K562 (cell line): Measurements from ENCODE around the gene GOLGA8N.

Source experiments
- BRF1 ChIP-seq: IDR thresholded peaks from 3 replicates; pipeline ENCODE4 v1.6.1; 2011; ENCODE audit warnings: borderline replicate concordance, mild to moderate bottlenecking; ENCODE audit not compliant: insufficient read length; ENCODE audit errors: extremely low read depth
- FOXJ3 ChIP-seq: sonication (generic); formaldehyde crosslinking; IDR thresholded peaks from 2 replicates; pipeline ENCODE4 v1.4.0; 2020; ENCODE audit warnings: mild to moderate bottlenecking, missing genetic modification reagents
- GABPA ChIP-seq: fragments of 200-800 bp; sonication (Bioruptor generic); conservative IDR thresholded peaks from 2 replicates; pipeline ENCODE4 v1.6.1; 2016; ENCODE audit warnings: low read depth, missing genetic modification characterization, missing compliant biosample characterization
- MAZ ChIP-seq, 2 experiments: fragments of 450-650 bp in 1 of 2; sonication (generic) in 1 of 2; formaldehyde crosslinking; IDR thresholded peaks in 1 of 2; conservative IDR thresholded peaks in 1 of 2; 2 replicates each; pipeline versions ENCODE4 v1.4.0 to v1.5.0; 2020; ENCODE audit warnings: mild to moderate bottlenecking in 1 of 2, missing genetic modification reagents in 1 of 2
- MCM7 ChIP-seq, 2 experiments: fragments of 450-650 bp; IDR thresholded peaks; 2 replicates each; pipeline ENCODE4 v1.6.1; 2016 to 2018
- MNT ChIP-seq, 2 experiments: fragments of 450-650 bp; conservative IDR thresholded peaks; 2 replicates each; pipeline ENCODE4 v1.6.1; 2017; ENCODE audit warnings: mild to moderate bottlenecking in 2 of 2, moderate library complexity in 2 of 2
- NRF1 ChIP-seq, 2 experiments: fragments of 450-650 bp; IDR thresholded peaks in 1 of 2; conservative IDR thresholded peaks in 1 of 2; 2 replicates each; pipeline ENCODE4 v1.6.1; 2014; ENCODE audit warnings: mild to moderate bottlenecking in 2 of 2
- PPARD ChIP-seq: fragments of 250-450 bp; sonication (Bioruptor Pico); IDR thresholded peaks from 2 replicates; pipeline ENCODE4 v1.8.0; 2022; ENCODE audit warnings: inconsistent platforms, mild to moderate bottlenecking, moderate library complexity
- SMARCC2 ChIP-seq: fragments of 450-650 bp; IDR thresholded peaks from 2 replicates; pipeline ENCODE4 v1.6.1; 2017; ENCODE audit warnings: antibody characterized with exemption, moderate library complexity, mild to moderate bottlenecking, low read depth
- STAT5A ChIP-seq: IDR thresholded peaks from 2 replicates; pipeline ENCODE4 v1.6.1; 2012; ENCODE audit warnings: low read length, inconsistent platforms, borderline replicate concordance
- TARDBP ChIP-seq: fragments of 450-650 bp; IDR thresholded peaks from 2 replicates; pipeline ENCODE4 v1.6.1; 2016
- UBTF ChIP-seq, 2 experiments: IDR thresholded peaks; 2 replicates each; pipeline ENCODE4 v1.6.1; 2012; ENCODE audit warnings: improper control_type of control experiment in 2 of 2, low read depth in 2 of 2, low read length in 2 of 2, borderline replicate concordance in 1 of 2
- TF ChIP-seq, protein P1 (sequence below), 3 experiments: IDR thresholded peaks in 2 of 3; conservative IDR thresholded peaks in 1 of 3; 2 replicates each; pipeline ENCODE4 v1.5.1; 2011 to 2012; ENCODE audit warnings: low read length in 3 of 3, mild to moderate bottlenecking in 3 of 3, control low read depth in 2 of 3, improper control_type of control experiment in 1 of 3, inconsistent platforms in 1 of 3, low read depth in 1 of 3, mixed read lengths in 1 of 3, moderate library complexity in 1 of 3; ENCODE audit not compliant: insufficient read depth in 2 of 3
- TF ChIP-seq, protein P2 (sequence below): fragments of 450-650 bp; formaldehyde crosslinking; IDR thresholded peaks from 2 replicates; pipeline ENCODE4 v1.4.0; 2020; ENCODE audit warnings: mild to moderate bottlenecking, mixed read lengths

- TF ChIP-seq STAT5A (no peak), NRF1 (conservative IDR thresholded peaks at IDR 0.05 in 1 of 2, IDR thresholded peaks at IDR 0.05 in 1 of 2) (peak; percentile 10 to 25; a peak in 1 of 4 replicates), TARDBP (no peak), MNT (conservative IDR thresholded peaks at IDR 0.05) (no peak), MAZ (CRISPR knock-in tag; conservative IDR thresholded peaks at IDR 0.05 in 1 of 2, IDR thresholded peaks at IDR 0.05 in 1 of 2) (no peak), GABPA (tag) (no peak), FOXJ3 (CRISPR knock-in tag) (no peak), PPARD (CRISPR knock-in tag) (no peak), BRF1 (no peak), MCM7 (IDR thresholded peaks at IDR 0.05) (no peak), UBTF (IDR thresholded peaks at IDR 0.05; ENCODE audit: borderline replicate concordance in 1 of 2, low read depth in 2 of 2, low read length in 2 of 2) (no peak), SMARCC2 (no peak)
- TF ChIP-seq, protein P1, sequence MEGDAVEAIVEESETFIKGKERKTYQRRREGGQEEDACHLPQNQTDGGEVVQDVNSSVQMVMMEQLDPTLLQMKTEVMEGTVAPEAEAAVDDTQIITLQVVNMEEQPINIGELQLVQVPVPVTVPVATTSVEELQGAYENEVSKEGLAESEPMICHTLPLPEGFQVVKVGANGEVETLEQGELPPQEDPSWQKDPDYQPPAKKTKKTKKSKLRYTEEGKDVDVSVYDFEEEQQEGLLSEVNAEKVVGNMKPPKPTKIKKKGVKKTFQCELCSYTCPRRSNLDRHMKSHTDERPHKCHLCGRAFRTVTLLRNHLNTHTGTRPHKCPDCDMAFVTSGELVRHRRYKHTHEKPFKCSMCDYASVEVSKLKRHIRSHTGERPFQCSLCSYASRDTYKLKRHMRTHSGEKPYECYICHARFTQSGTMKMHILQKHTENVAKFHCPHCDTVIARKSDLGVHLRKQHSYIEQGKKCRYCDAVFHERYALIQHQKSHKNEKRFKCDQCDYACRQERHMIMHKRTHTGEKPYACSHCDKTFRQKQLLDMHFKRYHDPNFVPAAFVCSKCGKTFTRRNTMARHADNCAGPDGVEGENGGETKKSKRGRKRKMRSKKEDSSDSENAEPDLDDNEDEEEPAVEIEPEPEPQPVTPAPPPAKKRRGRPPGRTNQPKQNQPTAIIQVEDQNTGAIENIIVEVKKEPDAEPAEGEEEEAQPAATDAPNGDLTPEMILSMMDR (IDR thresholded peaks at IDR 0.05 in 2 of 3, conservative IDR thresholded peaks at IDR 0.05 in 1 of 3; ENCODE audit: insufficient read depth in 2 of 3, low read depth in 1 of 3, low read length in 3 of 3) = no peak
- TF ChIP-seq, protein P2, sequence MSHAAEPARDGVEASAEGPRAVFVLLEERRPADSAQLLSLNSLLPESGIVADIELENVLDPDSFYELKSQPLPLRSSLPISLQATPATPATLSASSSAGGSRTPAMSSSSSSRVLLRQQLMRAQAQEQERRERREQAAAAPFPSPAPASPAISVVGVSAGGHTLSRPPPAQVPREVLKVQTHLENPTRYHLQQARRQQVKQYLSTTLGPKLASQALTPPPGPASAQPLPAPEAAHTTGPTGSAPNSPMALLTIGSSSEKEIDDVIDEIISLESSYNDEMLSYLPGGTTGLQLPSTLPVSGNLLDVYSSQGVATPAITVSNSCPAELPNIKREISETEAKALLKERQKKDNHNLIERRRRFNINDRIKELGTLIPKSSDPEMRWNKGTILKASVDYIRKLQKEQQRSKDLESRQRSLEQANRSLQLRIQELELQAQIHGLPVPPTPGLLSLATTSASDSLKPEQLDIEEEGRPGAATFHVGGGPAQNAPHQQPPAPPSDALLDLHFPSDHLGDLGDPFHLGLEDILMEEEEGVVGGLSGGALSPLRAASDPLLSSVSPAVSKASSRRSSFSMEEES (CRISPR knock-in tag) = no peak
These were observed 48.3 kb downstream of the GOLGA8N start, which contains the start of gene SCG5 for GRCh38 chr15:32641517-32642059.
